GM21526 (cell line): ENCODE data around the gene HIPK4.
"Not testable (repeated sequence)": the region's sequence is repeated elsewhere in the genome, so short reads cannot be mapped to it uniquely, and the experiment has no call there.

Experiments used
- ATAC-seq: cut with Tn5 transposase; IDR thresholded peaks from one replicate; pipeline ENCODE4 v1.9.1; 2021; ENCODE audit warnings: moderate library complexity; ENCODE audit not compliant: unreplicated experiment, low FRiP score

The HIPK4 gene

DNA sequence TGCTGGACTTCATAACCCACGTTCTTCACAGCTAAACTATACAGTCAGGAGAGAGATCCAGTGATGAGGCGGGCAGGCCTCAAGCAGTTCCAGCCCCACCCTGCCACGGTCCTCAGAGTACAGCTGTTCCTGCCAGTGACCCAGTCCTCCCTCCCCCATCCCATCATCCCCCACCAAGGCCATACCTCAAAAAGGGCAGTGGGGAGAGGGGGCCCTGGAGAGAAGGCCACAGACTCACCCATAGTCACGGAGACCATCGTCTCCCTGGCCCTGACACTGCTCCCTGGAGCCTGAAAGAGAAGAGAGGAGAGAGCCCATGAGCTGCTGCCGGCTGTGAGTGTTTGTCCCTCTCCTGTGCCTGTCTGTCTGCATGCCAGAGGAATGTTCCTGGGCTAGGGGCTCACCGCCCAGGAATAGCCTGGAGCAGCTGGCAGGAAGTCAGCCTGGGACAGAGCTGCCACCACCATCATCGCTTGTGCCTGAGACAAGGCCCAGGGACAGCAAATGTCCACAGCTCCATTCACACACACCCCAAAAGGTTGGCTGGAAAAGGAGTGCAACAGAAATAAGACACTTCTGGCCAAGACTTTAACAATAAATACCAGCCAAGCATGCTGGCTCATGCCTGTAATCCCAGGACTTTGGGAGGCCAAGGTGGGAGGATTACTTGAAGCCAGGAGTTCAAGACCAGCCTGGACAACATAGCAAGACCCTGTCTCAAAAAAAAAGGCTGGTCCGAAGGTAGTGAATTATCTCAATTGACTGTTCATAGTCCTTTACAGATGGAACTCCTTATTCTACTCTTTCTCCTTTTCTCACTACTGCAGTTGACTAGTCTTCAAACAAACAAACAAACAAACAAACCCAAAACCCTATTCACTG, 48.1 kb downstream of the HIPK4 start:
- no peak for ATAC-seq

- ATAC-seq, result no peak
Measured at GRCh38 chr19:40339018-40339728, 50.8 kb downstream of the HIPK4 start.

- no peak for ATAC-seq
Measured at GRCh38 chr19:40337594-40337993, 52.4 kb downstream of the HIPK4 start.

DNA sequence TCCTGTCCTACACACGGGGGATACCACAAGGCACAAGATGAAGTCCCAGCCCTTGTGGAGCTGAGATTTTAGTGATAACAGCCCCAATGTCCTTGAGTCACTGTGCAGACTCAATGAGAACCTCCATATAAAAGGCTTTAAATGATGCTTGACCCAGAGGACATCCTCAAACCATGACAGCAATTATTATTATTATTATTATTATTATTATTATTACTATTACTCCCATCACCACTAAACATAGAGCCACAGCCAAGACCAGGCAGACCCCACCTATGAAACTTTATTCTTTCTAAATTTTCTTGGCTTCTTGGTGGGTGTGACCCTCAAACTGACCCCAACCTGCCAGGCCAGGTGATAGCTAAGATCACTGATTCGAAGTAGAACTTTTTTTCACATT, 52.9 kb downstream of the HIPK4 start:
- no peak for ATAC-seq

DNA sequence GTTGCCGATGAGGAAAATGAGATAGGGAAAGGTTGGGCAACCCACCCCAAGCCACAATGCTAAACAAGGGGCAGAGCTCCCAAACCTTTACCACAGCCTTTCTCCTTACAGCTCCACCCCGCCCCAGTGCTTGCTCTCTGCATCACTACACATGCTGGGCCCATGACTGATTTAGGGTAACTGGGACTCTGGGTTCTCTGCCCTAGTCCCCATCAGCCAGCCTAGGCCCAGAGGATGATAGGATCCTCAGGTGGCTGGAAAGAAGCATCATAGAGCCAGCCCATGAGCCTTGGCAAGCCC, 53.4 kb downstream of the HIPK4 start:
- no peak for ATAC-seq

DNA sequence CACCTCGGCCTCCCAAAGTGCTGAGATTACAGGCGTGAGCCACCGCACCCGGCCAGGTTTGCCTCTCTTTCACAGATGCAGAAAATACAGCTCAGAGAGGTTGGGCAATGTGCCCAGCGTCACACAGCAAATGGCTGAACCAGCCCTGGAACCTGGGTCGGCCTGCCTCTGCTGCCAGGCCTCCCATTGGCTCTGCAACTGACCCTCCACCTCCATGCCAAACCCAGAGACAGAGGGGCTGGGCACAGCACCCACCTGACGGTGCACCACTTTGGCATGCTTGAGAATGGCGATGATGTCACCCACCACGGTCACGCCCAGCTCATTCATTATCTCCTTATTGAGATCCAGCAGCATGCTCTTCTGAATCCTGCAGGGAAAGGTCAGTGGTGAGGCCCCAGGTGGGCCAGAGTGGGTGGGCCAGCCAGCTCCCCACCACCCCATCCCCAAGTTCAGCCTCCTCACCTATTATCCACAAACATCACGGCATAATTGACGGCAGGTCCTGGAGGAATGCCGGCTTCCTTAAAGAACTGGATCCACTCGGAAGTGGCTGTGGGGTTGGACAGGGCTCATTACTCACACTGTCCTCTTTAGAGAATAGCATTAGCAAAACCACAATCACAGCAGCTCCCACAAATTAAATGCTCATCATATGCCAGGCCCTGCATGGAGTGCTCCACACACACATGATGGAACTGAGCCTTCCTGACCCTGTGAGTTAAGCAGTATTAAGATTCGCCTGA, 54.0 kb downstream of the HIPK4 start:
- no peak for ATAC-seq

GRCh38 chr19:40335101-40335500, 54.9 kb downstream of the HIPK4 start:
- no peak for ATAC-seq

GRCh38 chr19:40333083-40333482, 56.9 kb downstream of the HIPK4 start:
- ATAC-seq, result not testable (repeated sequence)

DNA sequence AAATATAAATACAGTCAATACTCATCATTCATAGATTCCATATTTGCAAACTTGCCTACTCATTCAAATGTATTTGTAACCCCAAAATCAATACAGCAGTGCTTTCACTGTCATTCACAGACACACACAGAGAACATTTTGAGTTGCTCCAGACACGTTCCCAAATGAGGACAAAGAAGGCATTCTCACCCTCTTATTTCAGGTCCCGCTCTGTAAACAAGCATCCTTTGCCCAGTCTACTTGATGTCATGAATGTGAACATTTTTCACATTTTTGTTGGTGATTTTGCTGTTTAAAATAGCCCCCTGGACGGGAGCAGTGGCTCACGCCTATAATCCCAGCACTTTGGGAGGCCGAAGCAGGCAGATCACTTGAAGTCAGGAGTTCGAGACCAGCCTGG, 57.3 kb downstream of the HIPK4 start:
- no peak for ATAC-seq

GRCh38 chr19:40331052-40331451, 58.9 kb downstream of the HIPK4 start:
- ATAC-seq, result no peak
